ENCODE measurements around the gene ALKBH5.

The ALKBH5 gene

DNA sequence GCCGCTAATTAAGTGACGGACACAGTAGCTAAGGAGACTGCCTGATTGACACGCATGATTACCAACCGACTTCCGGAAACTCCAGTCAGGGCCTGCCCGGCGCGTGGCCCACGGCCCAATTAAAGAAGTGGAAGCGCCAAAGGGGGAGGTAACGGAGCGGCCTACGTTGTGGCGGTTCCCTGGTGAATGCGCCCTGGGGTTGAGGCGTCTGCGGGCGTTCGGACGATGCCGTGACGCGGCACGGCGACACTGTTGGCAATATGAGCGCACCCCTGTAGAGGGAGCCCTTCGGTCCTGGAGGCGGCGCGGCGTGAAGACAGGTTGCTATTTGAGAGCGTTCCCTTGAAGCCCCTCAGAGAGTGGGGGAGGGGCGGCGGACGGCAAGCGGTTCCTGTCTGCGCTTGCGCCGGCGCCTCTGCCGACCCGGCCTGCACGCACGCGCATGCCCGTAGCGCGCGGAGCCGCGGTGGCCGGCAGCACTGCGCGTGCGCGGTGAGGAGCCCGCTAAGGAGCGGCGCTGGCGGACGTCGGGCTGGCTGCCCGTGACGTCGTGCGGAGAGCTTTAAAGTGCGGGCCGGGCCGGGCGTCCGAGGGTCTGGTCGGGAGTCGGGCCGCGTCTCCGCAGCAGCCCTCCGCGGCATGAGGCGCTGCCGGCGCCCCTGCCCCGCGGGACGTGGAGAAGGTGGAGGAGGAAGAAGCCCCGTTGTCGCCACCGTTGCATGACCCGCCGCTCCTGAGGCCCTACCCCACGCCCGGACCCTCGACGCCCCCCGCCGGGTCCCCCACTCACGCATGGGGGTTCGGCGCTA, at the start of gene ALKBH5:
Gene ALKBH5 (plus strand): TSS at position 495 of the 809 bp plus-strand sequence. CDS start 416 bp downstream, outside the sequence.
- intact Hi-C loops (cut with DNase I), result loop anchor here (5.0 kb wide), 1 partner anchor 96 kb away; the partner anchor contains the start of gene DRG2

DNA sequence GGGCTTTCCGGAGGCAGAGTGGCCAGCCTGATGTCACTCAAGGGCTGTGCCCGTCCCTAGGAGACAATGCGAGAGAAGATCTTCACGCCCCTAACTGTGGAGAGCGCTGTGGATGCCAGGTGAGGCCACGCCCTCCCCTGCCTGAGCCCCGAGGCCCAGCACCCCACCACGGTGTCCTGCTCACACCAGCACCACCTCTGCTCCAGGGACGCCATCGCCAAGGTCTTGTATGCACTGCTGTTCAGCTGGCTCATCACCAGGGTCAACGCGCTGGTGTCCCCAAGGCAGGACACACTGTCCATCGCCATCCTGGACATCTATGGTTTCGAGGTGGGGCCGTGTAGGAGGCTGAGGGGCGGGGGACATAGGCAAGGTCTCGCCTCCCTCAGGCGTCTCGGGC, 47.3 kb upstream of the ALKBH5 start:
- no peak for DNase-seq
- intact Hi-C loops (cut with DNase I), result no loop called here

More for the DNA sequence above, at the start of gene ALKBH5:
- peak; percentile 96 to 99 (median 97) for DNase-seq

DNA sequence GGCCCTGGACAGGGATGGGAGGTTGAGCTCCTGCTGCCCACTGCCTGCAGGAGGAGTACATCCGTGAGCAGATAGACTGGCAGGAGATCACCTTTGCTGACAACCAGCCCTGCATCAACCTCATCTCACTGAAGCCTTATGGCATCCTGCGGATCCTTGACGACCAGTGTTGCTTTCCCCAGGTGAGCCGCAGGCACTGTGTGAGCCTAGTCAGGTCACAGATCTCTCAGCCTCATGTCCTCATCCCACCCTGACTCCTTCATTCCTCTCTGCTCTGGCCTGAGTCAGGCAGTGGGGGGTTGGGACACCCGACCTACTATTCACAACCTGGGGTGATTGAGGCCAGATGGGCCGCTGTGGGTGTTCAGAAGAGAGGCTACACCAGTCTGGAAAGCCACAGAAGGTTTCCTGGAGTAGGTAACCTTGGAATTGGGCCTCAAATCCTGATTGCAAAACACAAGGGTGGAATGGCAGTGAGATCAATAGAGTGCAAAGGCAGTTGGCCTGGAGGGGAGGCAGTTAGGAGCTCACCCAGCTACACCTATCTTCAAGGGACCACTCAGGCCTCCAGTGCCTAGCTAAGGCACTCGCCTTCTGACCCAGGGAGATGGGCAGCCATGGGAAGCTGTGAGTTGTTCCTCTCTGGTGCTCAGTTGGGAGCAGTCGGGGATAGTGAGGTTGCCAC, 45.4 kb upstream of the ALKBH5 start:
- no peak for DNase-seq
- intact Hi-C loops (cut with DNase I), result no loop called here

DNA sequence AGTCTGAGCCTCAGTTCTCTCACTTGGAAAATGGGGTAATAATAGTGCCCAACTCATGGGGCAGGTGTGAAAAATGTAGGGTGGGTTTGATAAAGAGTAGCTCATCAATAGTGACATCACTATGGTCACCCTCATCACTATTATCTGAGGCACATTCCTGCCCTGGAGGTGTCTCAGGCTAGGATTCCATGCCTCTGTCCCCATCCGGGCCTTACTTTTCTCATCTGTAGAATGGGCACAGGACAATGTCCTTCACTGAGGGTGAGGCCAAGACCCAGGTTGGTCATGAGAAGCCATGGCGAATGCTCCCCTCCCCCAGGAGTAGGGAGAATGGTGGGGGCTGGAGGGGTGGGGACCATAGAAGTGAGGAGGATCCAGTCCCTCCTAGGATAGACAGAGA, 44.5 kb upstream of the ALKBH5 start:
- no peak for DNase-seq
- intact Hi-C loops (cut with DNase I), result no loop called here

DNA sequence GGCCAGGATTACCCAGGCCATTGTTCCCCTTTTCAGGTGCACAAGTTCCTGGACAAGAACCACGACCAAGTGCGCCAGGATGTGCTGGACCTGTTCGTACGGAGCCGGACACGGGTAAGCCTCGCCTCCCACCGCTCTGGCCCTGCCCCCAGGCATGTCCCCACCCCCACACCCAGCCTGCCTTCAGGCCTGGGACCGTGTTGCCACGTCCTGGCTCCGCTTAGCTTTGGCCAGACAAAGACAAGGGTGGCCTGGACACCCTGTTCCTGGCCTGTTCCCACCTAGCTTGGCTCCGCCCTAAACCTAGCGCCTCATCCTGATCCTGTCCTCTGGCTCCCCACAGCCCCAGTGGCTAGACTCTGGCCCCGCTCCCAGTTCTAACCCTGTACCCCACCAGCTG, 44.1 kb upstream of the ALKBH5 start:
- intact Hi-C loops (cut with DNase I), result no loop called here
- no peak for DNase-seq

DNA sequence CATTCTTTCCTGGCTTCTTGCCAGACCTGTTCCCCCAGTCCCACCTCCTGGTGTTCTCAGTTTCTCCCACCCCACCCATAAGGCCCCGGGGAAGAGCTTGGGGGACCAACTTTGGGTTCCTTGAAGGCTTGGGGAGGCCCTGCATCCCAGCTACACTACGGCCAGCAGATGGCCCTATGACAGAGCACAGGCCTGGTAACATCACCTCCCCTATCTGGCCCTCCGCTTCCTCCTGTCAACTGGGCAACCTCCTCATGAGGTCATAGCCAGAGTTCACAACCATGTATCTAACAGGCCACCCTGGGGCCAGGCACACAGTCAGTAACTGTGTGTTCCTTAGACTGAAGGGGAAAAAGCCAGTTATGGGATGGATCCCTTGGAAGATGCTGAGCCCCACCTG, 43.7 kb upstream of the ALKBH5 start:
- DNase-seq, result no peak
- intact Hi-C loops (cut with DNase I), result no loop called here

DNA sequence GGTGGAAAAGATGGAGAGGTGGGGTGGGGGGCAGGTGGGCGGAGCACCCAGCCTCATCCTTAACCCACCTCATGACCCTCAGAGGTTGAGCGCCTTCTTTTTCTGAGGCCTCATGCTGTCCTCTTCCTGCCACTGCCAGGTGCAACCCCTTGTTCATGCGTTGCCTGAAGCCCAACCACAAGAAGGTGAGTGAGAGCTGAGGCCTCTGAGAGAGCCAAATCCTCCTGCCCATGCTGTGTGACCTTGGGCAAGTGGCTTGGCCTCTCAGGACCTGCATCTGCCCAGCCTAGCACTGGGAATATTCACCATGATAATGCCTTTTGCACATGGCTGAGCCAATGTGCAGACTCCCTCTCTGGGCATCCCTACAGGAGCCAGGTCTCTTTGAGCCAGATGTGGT, 43.0 kb upstream of the ALKBH5 start:
- DNase-seq, result no peak
- intact Hi-C loops (cut with DNase I), result no loop called here

DNA sequence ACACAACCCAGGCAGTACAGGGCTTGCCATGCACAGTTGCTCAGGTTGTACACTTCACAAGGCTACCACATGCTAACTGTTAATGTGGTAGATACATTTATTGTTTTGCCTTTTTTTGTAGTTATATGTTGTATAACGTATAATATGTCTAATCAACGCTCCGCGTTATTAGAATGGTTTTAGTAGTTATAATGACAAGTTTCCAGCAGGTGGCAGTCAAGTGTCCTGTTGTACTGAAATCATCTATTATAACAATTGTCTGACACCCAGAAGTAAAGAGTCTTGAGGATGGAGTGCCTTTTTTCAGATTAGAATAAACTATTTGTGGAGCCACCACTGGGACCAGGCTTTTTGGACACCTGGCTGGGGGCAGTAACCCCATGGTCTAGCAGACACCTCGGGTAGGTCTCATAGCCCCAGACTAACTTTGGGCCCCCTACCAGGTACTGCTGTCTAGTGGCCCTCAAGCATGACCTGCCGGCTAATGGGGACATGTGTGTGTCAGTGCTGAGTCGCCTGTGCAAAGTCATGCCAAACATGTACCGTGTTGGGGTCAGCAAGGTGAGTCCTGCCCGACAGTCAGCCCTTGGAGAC, 42.3 kb upstream of the ALKBH5 start:
- intact Hi-C loops (cut with DNase I), result no loop called here
- DNase-seq, result peak in 1 of 10 donors; percentile 22

DNA sequence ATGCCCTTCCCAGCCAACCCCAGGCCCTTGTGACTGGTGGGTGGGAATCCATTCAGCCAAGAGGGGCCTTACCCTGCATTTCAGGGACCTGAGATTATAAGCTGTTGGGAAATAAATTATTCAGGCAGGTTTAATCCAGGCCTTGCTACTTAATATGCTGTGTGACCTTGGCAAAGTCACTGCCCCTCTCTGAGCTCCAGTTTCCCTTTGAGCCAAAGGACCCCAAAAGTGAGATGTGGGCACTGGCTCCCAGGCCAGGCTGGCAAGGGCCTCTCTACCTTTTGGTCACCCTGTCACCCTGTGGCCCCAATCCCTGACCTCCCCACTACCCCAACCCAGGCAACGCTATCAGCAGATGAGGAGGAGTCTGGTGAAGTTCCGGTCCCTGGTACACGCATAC, 41.2 kb upstream of the ALKBH5 start:
- intact Hi-C loops (cut with DNase I), result no loop called here
- DNase-seq, result no peak

DNA sequence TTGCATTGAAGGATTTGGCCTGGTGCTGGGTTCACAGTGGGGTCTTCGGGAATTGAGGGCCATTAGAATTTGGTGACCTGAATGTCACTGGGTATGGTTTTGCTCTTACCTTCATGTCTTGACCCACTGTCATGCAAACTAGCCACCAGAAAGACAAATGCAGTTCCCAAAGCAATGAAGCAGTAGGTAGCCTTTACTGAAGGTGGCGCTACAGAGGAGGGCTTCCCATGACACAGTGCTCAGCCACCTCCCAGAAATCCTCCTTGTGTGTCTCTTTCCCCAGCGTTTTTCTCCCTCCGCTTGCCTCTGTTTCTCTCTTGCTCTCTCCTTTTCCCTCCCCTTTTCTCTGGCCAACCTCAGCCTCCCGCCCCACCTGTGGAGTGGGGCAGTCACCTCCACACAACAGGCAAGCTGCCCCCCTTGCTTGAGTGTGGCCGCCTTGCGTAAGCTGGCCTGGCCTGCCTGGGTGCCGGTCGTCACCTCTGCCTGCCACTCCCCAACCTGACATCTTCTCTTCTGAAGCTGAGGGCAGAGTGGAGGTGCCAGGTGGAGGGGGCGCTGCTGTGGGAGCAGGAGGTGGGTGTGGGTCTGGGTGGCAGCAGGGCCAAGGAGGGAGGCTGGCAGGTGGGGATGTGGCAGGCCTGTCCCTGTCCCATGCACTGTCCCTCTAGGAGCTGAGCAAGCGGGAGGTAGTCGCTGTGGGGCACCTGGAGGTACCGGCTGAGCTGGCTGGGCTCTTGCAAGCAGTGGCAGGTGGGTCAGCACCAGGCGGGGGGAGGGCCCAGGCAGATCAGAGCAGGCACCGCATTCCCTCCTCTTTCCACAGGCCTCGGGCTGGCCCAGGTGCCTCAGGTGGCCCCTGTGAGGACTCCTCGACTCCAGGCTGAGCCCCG, 40.3 kb upstream of the ALKBH5 start:
- intact Hi-C loops (cut with DNase I), result no loop called here
- no peak for DNase-seq

DNA sequence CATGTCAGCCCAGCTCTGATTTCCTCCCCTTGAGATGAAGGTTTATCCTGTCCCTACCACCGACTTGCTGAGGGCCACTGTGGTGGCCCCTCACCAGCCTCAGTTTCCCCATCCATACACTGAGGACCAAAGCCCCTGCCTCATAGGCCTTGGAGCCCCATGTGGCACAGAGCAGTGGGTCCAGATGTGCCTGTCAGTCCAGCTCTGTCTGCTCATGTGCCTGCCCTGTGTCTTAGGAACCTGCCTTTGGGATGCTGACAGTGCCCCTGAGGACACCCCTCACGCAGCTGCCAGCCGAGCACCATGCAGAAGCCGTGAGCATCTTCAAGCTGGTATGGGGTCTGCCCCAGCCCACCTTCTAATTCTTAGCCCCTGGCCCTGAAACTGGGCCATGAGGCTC, 39.4 kb upstream of the ALKBH5 start:
- no peak for DNase-seq
- intact Hi-C loops (cut with DNase I), result no loop called here

DNA sequence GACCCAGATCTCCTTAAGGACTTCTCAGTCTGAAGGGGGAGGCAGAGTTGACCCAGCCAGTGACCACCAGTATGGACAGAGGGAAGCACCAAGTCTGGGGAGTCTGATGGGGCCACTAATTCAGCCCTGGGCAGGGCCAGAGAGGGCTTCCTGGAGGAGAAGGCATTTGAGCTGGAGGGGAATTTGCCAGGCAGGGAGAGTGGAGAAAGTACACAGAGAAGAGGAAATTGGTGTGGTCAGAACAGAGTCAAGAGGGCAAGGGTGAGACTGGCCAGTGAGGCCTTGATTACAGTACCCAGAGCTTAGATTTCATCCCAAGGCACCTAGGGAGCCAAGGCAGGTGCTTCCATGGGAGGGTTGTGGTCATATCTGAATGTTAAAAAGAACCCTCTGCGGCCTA, 38.8 kb upstream of the ALKBH5 start:
- DNase-seq, result no peak
- intact Hi-C loops (cut with DNase I), result no loop called here

DNA sequence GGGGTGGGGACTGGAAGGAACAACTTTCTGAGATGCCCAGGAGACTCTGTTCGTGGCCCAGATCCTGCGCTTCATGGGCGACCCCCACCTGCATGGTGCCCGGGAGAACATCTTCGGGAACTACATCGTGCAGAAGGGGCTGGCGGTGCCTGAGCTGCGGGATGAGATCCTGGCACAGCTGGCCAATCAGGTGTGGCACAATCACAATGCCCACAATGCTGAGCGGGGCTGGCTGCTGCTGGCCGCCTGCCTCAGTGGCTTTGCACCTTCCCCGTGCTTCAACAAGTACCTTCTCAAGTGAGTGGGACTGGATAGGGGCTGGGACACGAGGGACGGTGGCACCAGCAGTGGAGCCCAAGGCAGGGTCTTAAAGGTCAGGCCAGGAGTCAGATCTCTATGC, 37.8 kb upstream of the ALKBH5 start:
- intact Hi-C loops (cut with DNase I), result no loop called here
- no peak for DNase-seq

DNA sequence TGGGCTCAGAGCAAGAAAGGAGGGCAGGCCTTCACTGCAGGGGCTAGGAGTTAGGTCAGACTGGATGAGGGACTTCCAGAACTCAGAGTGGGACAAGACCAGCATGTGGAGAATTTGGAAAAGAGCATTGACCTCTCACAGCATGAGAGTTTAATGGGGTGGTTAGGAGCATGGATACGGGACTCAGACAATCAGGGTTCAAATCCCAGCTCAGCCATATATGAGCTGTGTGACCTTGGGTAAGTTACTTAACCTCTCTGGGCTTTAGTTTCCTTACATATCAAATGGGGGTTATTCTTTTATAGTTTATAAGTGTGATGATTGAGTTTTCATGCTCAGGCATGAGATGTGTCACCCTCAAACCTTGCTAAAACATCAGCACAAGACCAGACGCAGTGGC, 37.4 kb upstream of the ALKBH5 start:
- intact Hi-C loops (cut with DNase I), result no loop called here
- DNase-seq, result no peak

DNA sequence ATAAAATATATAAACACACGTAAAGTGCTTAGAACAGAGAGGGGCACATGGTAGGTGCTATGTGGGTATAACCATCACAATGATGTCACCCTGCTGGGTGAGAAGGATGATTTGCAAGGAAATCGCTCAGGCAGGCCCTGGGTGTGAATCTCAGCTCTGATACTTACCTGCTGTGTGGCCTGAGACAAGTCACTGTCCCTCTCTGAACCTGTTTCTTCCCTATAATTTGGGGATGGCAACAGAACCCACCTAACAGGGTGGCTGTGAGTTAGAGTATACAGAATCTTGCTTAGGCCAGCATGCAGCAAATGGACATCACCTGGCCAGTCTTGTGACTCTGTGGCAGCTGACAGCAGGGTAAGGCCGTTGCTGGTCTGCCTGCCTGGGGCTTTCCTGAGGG, 36.6 kb upstream of the ALKBH5 start:
- no peak for DNase-seq
- intact Hi-C loops (cut with DNase I), result no loop called here

DNA sequence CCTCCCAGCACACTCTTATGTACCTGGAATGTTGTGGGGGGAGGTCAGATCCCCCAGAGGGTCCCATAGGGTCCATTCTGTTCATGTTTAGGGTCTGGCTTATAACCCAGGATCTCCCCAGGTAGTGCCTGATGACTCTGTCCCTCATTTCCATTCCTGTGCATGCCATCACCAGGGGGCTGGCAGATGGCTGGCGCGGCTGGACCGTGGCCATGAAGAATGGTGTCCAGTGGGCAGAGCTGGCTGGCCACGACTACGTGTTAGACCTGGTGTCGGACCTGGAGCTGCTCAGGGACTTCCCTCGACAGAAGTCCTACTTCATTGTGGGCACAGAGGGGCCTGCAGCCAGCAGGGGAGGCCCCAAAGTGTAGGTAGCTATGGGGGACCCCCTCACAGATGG, 35.0 kb upstream of the ALKBH5 start:
- intact Hi-C loops (cut with DNase I), result no loop called here
- no peak for DNase-seq

DNA sequence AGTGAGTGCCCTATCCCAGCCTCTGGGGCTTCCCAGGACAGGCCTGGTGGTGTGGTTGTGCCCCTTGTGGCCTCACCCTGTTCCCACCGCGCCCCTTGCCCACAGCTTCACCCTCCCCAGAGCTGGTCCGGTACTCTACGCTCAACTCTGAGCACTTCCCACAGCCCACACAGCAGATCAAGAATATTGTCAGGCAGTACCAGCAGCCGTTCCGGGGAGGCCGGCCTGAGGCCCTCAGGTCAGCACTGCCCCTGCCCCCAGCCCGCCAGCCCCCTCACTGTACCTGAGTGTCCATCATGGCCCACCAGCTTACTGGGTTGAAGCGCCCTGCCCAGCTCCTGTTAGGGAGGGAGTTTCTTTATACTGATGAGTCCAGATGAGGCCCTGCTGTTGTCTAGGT, 32.3 kb upstream of the ALKBH5 start:
- no peak for DNase-seq
- intact Hi-C loops (cut with DNase I), result no loop called here

DNA sequence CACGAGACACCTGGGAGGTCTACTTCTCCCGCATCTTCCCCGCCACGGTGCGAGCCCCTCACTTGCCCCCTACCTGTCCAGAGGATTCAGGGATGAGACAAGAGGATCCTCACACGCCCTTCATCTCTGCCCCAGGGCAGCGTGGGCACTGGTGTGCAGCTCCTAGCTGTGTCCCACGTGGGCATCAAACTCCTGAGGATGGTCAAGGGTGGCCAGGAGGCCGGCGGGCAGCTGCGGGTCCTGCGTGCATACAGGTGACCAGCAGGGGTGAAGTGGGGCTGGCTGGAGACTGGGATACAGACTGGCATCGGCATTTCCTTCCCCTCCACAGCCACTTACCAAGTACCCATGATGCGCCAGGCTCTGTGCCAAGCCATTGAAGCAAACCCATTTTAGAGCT, 28.4 kb upstream of the ALKBH5 start:
- intact Hi-C loops (cut with DNase I), result no loop called here
- no peak for DNase-seq

DNA sequence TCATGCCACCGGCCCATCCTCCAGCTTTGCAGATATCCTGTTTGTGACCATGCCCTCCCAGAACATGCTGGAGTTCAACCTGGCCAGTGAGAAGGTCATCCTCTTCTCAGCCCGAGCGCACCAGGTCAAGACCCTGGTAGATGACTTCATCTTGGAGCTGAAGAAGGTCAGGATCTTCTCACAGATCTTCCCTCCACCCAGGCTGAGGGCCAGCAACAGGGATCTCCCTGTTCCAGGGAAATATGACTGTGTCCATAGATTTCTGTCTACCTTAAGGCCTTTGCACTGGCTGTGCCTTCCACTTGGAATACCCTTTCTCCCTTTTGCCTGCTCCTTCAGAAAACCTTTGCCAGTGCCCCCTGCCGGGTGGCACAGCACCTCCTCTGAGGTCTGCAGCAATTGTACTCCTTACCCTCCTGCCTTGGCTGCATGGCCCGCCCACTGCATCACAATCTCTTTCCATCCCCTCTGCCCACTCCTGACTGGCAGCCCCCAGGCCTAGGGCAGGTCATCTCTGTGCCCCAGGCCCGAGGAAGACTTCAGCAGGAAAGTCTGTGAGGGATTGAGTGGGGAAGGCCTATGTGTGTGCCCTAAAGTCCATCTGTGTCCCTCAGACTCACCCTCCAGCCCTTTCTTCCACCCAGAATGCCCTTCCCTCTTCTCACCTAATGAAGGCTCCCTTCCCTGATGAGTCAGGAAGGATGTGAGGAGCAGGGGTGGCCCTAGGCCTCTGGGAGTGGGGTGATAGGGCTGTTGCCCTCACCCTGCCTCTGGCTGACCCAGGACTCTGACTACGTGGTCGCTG, 27.3 kb upstream of the ALKBH5 start:
- no peak for DNase-seq
- intact Hi-C loops (cut with DNase I), result no loop called here

DNA sequence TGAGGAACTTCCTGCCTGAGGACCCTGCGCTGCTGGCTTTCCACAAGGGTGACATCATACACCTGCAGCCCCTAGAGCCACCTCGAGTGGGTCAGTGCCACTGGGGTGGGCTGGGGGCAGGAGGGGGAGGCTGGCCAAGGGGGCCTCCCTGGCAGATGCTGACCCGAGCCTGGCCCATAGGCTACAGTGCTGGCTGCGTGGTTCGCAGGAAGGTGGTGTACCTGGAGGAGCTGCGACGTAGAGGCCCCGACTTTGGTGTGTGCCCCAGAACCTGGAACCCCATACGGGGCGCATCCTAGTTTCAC, 26.7 kb upstream of the ALKBH5 start:
- no peak for DNase-seq
- intact Hi-C loops (cut with DNase I), result no loop called here
